ENCODE data around the gene MBLAC1.
"Not testable (repeated sequence)": the region's sequence is repeated elsewhere in the genome, so short reads cannot be mapped to it uniquely, and the experiment has no call there.

Gene MBLAC1

GRCh38 chr7:100124301-100125230 is 2.2 kb upstream of the MBLAC1 start:
- DNase-seq: no peak

GRCh38 chr7:100126239-100126930 is 382 bp upstream of the MBLAC1 start:
- DNase-seq: no peak

- DNase-seq: peak; percentile 56
Observed at GRCh38 chr7:100127866-100128636, 1.3 kb downstream of the MBLAC1 start.

GRCh38 chr7:100128637-100128963 is 1.8 kb downstream of the MBLAC1 start:
- no peak for DNase-seq

- DNase-seq: not testable (repeated sequence)
Observed at GRCh38 chr7:100130220-100130607, 3.4 kb downstream of the MBLAC1 start.

- DNase-seq: peak; percentile 83
Observed at GRCh38 chr7:100130608-100131453, 4.1 kb downstream of the MBLAC1 start.

- DNase-seq: no peak
Observed at GRCh38 chr7:100132126-100132525, 5.4 kb downstream of the MBLAC1 start.

- peak; percentile 66 for DNase-seq
Observed at GRCh38 chr7:100132697-100133151, 6.0 kb downstream of the MBLAC1 start.

- DNase-seq: no peak
Observed at GRCh38 chr7:100137851-100138760, 11.3 kb downstream of the MBLAC1 start.

GRCh38 chr7:100141555-100141949 is 14.8 kb downstream of the MBLAC1 start:
- DNase-seq: no peak

- no peak for DNase-seq
Observed at GRCh38 chr7:100142461-100142860, 15.7 kb downstream of the MBLAC1 start.

- not testable (repeated sequence) for DNase-seq
Observed at GRCh38 chr7:100146350-100146749, 19.6 kb downstream of the MBLAC1 start.

- no peak for DNase-seq
Observed at GRCh38 chr7:100147278-100147677, 20.5 kb downstream of the MBLAC1 start.

- DNase-seq: no peak
Observed at GRCh38 chr7:100148225-100148558, 21.4 kb downstream of the MBLAC1 start.

GRCh38 chr7:100148559-100149328 is 22.0 kb downstream of the MBLAC1 start, which contains the start of gene LAMTOR4:
LAMTOR4 (plus strand) TSS chr7:100148918; CDS start chr7:100148973, 55 bp downstream.
- peak; percentile 99 for DNase-seq

- DNase-seq: no peak
Observed at GRCh38 chr7:100152404-100152803, 25.6 kb downstream of the MBLAC1 start.

GRCh38 chr7:100152937-100153666 is 26.3 kb downstream of the MBLAC1 start:
- DNase-seq: no peak

GRCh38 chr7:100153708-100154535 is 27.2 kb downstream of the MBLAC1 start:
- no peak for DNase-seq
